Stomach (tissue), 9 donors: ENCODE data around the gene MYH14. TPM values are rescaled to one million over a fixed set of nuclear protein-coding genes. Genes with fewer than 3 reads are reported as not detected.

ENCODE experiments used
- DNase-seq, 2 donors: peaks; one replicate each; pipeline versions ENCODE4 v3.0.0 to v3.0.0-alpha.2; 2013 to 2019
- H3K27ac ChIP-seq, 5 donors: fragments of 200-600 bp in 4 of 5; sonication (generic) in 4 of 5; one replicate each; pipeline ENCODE4 v1.5.1; 2013 to 2019; ENCODE audit warnings: mild to moderate bottlenecking in 1 of 5, moderate library complexity in 1 of 5
- H3K27me3 ChIP-seq, 3 donors: fragments of 200-600 bp; sonication (generic); one replicate each; pipeline ENCODE4 v1.5.1; 2017 to 2019; ENCODE audit warnings: mixed run types in 1 of 3
- H3K36me3 ChIP-seq, 4 donors: fragments of 200-600 bp; sonication (generic); 1 replicate in 3 of 4; 2 replicates in 1 of 4; pipeline ENCODE4 v1.5.1; 2016 to 2019
- H3K4me1 ChIP-seq, 4 donors: fragments of 200-600 bp; sonication (generic); one replicate each; pipeline ENCODE4 v1.5.1; 2016 to 2019
- H3K4me3 ChIP-seq, 4 donors: fragments of 200-600 bp; sonication (generic) in 3 of 4; one replicate each; pipeline ENCODE4 v1.5.1; 2016 to 2019; ENCODE audit warnings: mild to moderate bottlenecking in 1 of 4
- H3K9me3 ChIP-seq, 4 donors: fragments of 200-600 bp; sonication (generic); one replicate each; pipeline ENCODE4 v1.5.1; 2016 to 2019
- EP300 ChIP-seq: sonication (generic); formaldehyde crosslinking; IDR thresholded peaks from one replicate; pipeline ENCODE4 v1.6.1; 2017; ENCODE audit warnings: antibody characterized with exemption
- POLR2A ChIP-seq, 4 donors: fragments of 450-650 bp; IDR thresholded peaks; one replicate each; pipeline ENCODE4 v1.6.1; 2016; ENCODE audit warnings: antibody characterized with exemption in 4 of 4, control low read depth in 2 of 4, mild to moderate bottlenecking in 1 of 4, moderate library complexity in 1 of 4
- POLR2AphosphoS5 ChIP-seq, 3 donors: sonication (generic); formaldehyde crosslinking; IDR thresholded peaks; one replicate each; pipeline ENCODE4 v1.6.1; 2016; ENCODE audit warnings: antibody characterized with exemption in 3 of 3
- WGBS, 5 donors: extraction: QIAGEN DNeasy Blood & Tissue Kit in 3 of 5; methylation state at CpG; one replicate each; pipeline versions ENCODE4 v1.1.5 to v1.1.7; 2013 to 2018; 5-methylcytosine and 5-hydroxymethylcytosine counted together
- intact Hi-C: fragments of 100-400 bp; cut with DNase I; formaldehyde crosslinking; loops from one replicate; pipeline ENCODE4 v1.15.1; 2023; ENCODE audit warnings: low total_unique reads
- polyA plus RNA-seq, 3 donors: library from polyadenylated mRNA; stranded (reverse); fragments of 200-250 nt; gene quantifications; one replicate each; pipeline ENCODE4 v1.2.3, GENCODE V29; 2013
- total RNA-seq, 5 donors: library from RNA; depleted of rRNA; stranded (reverse); fragments of >200 nt; gene quantifications; one replicate each; pipeline versions ENCODE4 v1.1.0 to v1.2.3, GENCODE V29; 2014 to 2016
- TF ChIP-seq, protein P1 (sequence below), 7 experiments: fragments of 450-650 bp in 4 of 7; fragments of 200-600 bp in 3 of 7; sonication (generic) in 3 of 7; IDR thresholded peaks; one replicate each; pipeline ENCODE4 v1.5.1; 2016 to 2019; ENCODE audit warnings: antibody characterized with exemption in 7 of 7, control low read depth in 2 of 7, mild to moderate bottlenecking in 1 of 7
- donor health status: healthy with polysubstance abuse.
- donor health status: Bipolar disorder and iron deficiency.
- donor health status: healthy.

MYH14 gene
- total and polyA plus RNA-seq, 8 donors = 21.6 to 392 (median 43.4) TPM

DNA sequence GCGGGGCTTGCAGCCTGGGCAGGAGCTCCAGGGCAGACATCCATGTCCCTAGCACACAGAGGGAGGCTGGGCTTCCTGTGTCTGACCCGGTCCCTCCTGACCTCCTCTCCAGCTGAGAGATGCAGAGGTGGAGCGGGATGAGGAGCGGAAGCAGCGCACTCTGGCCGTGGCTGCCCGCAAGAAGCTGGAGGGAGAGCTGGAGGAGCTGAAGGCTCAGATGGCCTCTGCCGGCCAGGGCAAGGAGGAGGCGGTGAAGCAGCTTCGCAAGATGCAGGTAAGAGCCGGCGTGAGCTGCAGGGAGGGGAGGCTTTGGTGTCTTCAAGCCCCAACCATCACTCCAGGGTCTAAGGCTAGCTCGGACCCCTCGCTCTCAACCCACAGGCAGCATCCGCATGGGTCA is 87.4 kb downstream of the MYH14 start:
- Histone ChIP-seq H3K4me1 (no peaks in the 10 kb centered on the region), H3K9me3 (peaks cover 0 to 37% (median 22%) of the 10 kb centered on the region in 4 donors), H3K4me3 (no peak overlapping the region), H3K27me3 (peaks cover 0 to 34% (median 0%) of the 10 kb centered on the region in 3 donors), H3K36me3 (peaks cover 27 to 88% (median 85%) of the 10 kb centered on the region in 4 donors), H3K27ac (no peak overlapping the region)
- TF ChIP-seq POLR2A (IDR thresholded peaks at IDR 0.05) (no peak), POLR2AphosphoS5 (IDR thresholded peaks at IDR 0.05) (no peak), EP300 (no peak)
- TF ChIP-seq, protein P1, sequence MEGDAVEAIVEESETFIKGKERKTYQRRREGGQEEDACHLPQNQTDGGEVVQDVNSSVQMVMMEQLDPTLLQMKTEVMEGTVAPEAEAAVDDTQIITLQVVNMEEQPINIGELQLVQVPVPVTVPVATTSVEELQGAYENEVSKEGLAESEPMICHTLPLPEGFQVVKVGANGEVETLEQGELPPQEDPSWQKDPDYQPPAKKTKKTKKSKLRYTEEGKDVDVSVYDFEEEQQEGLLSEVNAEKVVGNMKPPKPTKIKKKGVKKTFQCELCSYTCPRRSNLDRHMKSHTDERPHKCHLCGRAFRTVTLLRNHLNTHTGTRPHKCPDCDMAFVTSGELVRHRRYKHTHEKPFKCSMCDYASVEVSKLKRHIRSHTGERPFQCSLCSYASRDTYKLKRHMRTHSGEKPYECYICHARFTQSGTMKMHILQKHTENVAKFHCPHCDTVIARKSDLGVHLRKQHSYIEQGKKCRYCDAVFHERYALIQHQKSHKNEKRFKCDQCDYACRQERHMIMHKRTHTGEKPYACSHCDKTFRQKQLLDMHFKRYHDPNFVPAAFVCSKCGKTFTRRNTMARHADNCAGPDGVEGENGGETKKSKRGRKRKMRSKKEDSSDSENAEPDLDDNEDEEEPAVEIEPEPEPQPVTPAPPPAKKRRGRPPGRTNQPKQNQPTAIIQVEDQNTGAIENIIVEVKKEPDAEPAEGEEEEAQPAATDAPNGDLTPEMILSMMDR (IDR thresholded peaks at IDR 0.05) = no peak
- no peak for DNase-seq
- intact Hi-C loops = no loop called here
- 64 to 79% (median 74%) methylated on average over 13 to 15 of the region's 15 CpGs for WGBS, 5 donors

DNA sequence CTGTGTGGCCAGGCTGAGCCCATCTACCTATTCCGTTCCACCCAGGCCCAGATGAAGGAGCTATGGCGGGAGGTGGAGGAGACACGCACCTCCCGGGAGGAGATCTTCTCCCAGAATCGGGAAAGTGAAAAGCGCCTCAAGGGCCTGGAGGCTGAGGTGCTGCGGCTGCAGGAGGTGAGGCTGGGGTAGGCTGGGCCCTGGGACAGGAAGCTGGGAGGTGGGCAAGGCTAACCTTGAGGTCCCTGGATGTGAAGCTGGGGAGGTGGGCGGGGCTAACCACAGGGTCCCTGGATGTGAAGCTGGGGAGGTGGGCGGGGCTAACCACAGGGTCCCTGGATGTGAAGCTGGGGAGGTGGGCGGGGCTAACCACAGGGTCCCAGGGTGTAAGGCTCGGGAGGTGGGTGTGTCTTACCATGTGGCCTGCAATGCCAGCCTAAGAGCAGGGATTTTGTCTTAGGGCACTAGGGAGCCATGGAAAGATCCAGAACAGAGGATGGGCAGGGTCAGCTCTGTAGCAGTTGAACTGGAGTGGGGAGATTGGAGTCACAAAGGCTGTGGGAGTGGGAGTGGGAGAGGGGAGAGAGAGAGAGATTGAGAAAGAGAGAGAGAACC is 88.9 kb downstream of the MYH14 start:
- DNase-seq = no peak
- no peak overlapping the region for H3K27ac ChIP-seq
- no peaks in the 10 kb centered on the region for H3K4me1 ChIP-seq
- TF ChIP-seq EP300 = no peak
- no peak for TF ChIP-seq POLR2AphosphoS5 (IDR thresholded peaks at IDR 0.05)
- TF ChIP-seq, protein P1 (IDR thresholded peaks at IDR 0.05) = no peak
- TF ChIP-seq POLR2A (IDR thresholded peaks at IDR 0.05) = no peak
- peaks cover 0 to 34% (median 0%) of the 10 kb centered on the region in 3 donors for H3K27me3 ChIP-seq
- WGBS, 5 donors = 81 to 83% (median 82%) methylated on average over 10 to 11 of the region's 11 CpGs
- intact Hi-C loops = no loop called here
- H3K9me3 ChIP-seq = peaks cover 0 to 21% (median 9%) of the 10 kb centered on the region in 4 donors
- H3K36me3 ChIP-seq = peaks cover 22 to 82% (median 73%) of the 10 kb centered on the region in 4 donors
- no peak overlapping the region for H3K4me3 ChIP-seq

DNA sequence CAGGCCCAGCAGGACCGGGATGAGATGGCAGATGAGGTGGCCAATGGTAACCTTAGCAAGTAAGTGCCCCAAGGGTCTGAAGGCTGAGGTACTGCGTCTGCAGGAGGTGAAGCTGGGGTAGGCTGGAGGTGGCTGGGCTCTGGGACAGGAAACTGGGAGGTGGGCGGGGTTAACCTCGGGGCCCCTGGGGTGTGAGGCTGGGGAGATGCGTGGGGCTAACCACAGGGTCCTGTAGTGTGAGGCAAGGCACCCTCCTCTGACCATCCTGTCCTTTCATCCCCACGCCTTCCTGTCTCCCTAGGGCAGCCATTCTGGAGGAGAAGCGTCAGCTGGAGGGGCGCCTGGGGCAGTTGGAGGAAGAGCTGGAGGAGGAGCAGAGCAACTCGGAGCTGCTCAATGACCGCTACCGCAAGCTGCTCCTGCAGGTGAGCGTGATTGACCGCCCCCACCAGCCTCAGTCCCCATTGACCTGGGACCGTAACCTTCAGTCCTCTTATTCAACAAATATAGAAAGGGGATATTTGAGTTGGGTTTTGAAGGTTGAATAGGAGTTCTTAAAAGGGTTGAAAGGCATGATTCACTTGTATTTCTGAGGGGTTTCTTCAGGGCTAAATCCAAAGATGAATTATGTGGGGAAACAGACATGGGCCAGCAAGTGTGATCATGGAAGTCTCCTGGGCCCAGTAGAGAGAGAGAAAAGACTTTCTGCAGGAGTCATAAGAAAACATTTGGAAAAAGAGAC is 90.0 kb downstream of the MYH14 start:
- TF ChIP-seq POLR2AphosphoS5 (IDR thresholded peaks at IDR 0.05) = no peak
- H3K4me1 ChIP-seq = no peaks in the 10 kb centered on the region
- no peak overlapping the region for H3K4me3 ChIP-seq
- H3K36me3 ChIP-seq = peaks cover 13 to 78% (median 69%) of the 10 kb centered on the region in 4 donors
- 67 to 84% (median 82%) methylated on average over 14 of the region's 14 CpGs for WGBS, 5 donors
- peaks cover 0 to 13% (median 6%) of the 10 kb centered on the region in 4 donors for H3K9me3 ChIP-seq
- no peak for DNase-seq
- intact Hi-C loops = no loop called here
- H3K27me3 ChIP-seq = peaks cover 0 to 34% (median 0%) of the 10 kb centered on the region in 3 donors
- H3K27ac ChIP-seq = no peak overlapping the region

DNA sequence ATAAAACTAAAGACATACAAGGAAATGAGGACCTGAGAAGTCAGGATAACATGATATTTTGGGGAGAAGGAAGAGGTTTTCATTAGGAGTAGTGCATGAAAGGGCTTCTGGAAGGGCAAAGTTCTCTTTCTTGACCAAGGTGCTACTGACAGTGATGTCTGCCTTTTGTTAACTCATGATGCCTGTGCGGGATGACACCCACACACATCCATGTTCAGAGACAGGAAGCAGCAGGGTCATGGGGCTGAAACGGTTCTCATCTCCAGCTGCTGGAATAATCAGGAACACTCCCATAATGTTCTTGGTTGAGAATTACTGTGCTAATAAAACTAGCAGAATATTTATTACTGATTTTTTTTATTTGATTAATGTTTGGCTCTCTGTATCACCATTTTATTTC is 96.6 kb downstream of the MYH14 start:
- 58 to 69% (median 63%) methylated on average over 2 of the region's 2 CpGs for WGBS, 5 donors
- peaks cover 0 to 53% (median 45%) of the 10 kb centered on the region in 4 donors for H3K36me3 ChIP-seq
- no peaks in the 10 kb centered on the region for H3K4me1 ChIP-seq
- no peak overlapping the region for H3K4me3 ChIP-seq
- peaks cover 0 to 6% (median 0%) of the 10 kb centered on the region in 3 donors for H3K27me3 ChIP-seq
- intact Hi-C loops = no loop called here
- no peak for DNase-seq
- H3K9me3 ChIP-seq = no peaks in the 10 kb centered on the region
- no peak overlapping the region for H3K27ac ChIP-seq
- TF ChIP-seq POLR2AphosphoS5 (IDR thresholded peaks at IDR 0.05) = no peak
- TF ChIP-seq EP300 = no peak
- TF ChIP-seq, protein P1 (IDR thresholded peaks at IDR 0.05) = no peak
- no peak for TF ChIP-seq POLR2A (IDR thresholded peaks at IDR 0.05)
